Measurements from ENCODE around the gene SUN5. TPM values are rescaled to one million over a fixed set of nuclear protein-coding genes. Genes with fewer than 3 reads are reported as not detected.

Gene SUN5
- total and polyA plus RNA-seq, 4 donors: not detected

DNA sequence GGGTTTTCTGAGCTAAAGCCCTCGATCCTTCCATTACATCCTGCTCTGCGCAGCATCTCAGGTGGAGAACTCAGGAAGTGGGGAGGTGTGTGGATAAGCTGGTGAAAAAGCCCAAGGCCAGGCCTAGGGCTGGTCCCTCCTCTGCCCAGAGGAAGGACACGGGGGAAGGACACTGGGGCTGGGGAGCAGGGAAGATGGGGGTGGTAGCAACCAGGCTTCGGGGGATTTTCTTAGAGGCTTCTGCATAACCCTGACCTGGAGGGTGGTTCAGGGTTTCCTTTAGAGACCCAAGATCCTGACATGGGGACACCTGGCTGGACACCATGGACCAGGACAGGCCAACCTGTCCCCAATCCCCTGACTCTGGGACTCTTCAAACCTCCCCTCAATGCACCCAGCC, 37.9 kb downstream of the SUN5 start:
- no peak overlapping the region for H3K27ac ChIP-seq (ENCODE audit: low read depth in 1 of 2, low read length in 1 of 2)
- no peak for DNase-seq

DNA sequence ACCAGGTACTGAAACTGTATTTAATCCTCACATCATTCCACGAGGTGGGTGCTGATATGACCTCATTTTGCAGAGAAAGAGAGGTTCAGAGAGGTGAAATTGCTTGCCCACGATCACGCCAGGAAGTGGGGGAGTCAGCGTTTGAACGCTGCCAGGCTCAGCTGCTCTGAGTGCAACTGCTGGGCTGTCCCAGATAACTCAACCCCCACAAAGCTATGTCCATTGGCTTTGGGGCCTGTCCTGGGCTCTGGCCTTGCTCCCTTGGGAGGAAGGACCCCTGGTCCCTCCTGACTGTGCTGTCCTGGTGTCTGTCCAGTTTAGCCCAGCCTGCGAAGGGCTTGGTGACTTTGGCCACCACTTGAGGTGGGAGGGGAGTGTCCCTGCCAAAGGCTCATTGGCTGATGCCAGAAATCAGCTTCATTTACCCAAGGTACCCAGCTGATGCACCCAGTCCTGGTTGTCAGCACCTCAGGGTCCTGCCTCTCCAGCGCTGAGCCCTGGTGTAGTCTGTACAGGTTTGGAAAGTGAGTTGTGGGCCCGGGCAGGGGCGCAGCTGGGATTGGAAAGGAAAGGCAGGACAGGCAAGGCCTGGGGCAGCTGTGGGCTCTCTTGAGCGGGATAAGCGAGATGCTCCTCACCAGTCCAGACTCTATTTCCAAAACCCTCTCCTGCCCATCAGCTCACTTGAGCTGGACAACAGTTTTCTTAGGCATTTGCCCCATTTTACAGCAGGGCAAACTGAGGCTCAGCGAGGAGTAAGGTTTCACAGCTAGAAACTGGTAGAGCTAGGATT, 38.5 kb downstream of the SUN5 start:
- DNase-seq (no peak), ATAC-seq (ENCODE audit: insufficient read depth, low FRiP score) (no peak)
- H3K27me3 ChIP-seq (ENCODE audit: control insufficient read depth in 3 of 3, insufficient read depth in 3 of 3, low read length in 2 of 3): no peaks in the 10 kb centered on the region
- peaks cover 0 to 3% (median 0%) of the 10 kb centered on the region in 4 donors for H3K9me3 ChIP-seq (ENCODE audit: control insufficient read depth in 4 of 4, insufficient read depth in 3 of 4, low read length in 3 of 4)
- no peak overlapping the region for H3K9ac ChIP-seq (ENCODE audit: insufficient read depth in 1 of 2, low read length in 2 of 2)
- TF ChIP-seq, protein P1, sequence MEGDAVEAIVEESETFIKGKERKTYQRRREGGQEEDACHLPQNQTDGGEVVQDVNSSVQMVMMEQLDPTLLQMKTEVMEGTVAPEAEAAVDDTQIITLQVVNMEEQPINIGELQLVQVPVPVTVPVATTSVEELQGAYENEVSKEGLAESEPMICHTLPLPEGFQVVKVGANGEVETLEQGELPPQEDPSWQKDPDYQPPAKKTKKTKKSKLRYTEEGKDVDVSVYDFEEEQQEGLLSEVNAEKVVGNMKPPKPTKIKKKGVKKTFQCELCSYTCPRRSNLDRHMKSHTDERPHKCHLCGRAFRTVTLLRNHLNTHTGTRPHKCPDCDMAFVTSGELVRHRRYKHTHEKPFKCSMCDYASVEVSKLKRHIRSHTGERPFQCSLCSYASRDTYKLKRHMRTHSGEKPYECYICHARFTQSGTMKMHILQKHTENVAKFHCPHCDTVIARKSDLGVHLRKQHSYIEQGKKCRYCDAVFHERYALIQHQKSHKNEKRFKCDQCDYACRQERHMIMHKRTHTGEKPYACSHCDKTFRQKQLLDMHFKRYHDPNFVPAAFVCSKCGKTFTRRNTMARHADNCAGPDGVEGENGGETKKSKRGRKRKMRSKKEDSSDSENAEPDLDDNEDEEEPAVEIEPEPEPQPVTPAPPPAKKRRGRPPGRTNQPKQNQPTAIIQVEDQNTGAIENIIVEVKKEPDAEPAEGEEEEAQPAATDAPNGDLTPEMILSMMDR (IDR thresholded peaks at IDR 0.05; ENCODE audit: control extremely low read depth, extremely low read depth): no peak
- H3K27ac ChIP-seq (ENCODE audit: low read depth in 1 of 2, low read length in 1 of 2): no peak overlapping the region
- no peaks in the 10 kb centered on the region for H3K36me3 ChIP-seq (ENCODE audit: control insufficient read depth in 4 of 4, insufficient read depth in 4 of 4, low read length in 4 of 4)
- 63 to 75% methylated on average over 12 of the region's 12 CpGs for whole genome bisulfite sequencing, 2 donors
- no peak overlapping the region for H3K4me3 ChIP-seq
- peaks cover 0 to 5% (median 2%) of the 10 kb centered on the region in 5 donors for H3K4me1 ChIP-seq (ENCODE audit: control insufficient read depth in 5 of 5, insufficient read depth in 5 of 5, low read length in 5 of 5)

More for the DNA sequence above, 37.9 kb downstream of the SUN5 start:
- Histone ChIP-seq H3K9ac (ENCODE audit: insufficient read depth in 1 of 2, low read length in 2 of 2) (no peak overlapping the region), H3K27me3 (ENCODE audit: control insufficient read depth in 3 of 3, insufficient read depth in 3 of 3, low read length in 2 of 3) (no peaks in the 10 kb centered on the region), H3K4me1 (ENCODE audit: control insufficient read depth in 5 of 5, insufficient read depth in 5 of 5, low read length in 5 of 5) (peaks cover 0 to 5% (median 2%) of the 10 kb centered on the region in 5 donors), H3K9me3 (ENCODE audit: control insufficient read depth in 4 of 4, insufficient read depth in 3 of 4, low read length in 3 of 4) (no peaks in the 10 kb centered on the region), H3K4me3 (no peak overlapping the region), H3K36me3 (ENCODE audit: control insufficient read depth in 4 of 4, insufficient read depth in 4 of 4, low read length in 4 of 4) (no peaks in the 10 kb centered on the region)
- no peak for ATAC-seq (ENCODE audit: insufficient read depth, low FRiP score)
- TF ChIP-seq, protein P1 (IDR thresholded peaks at IDR 0.05; ENCODE audit: control extremely low read depth, extremely low read depth): no peak
- WGBS, 2 donors: 85 to 98% methylated on average over 4 of the region's 4 CpGs

DNA sequence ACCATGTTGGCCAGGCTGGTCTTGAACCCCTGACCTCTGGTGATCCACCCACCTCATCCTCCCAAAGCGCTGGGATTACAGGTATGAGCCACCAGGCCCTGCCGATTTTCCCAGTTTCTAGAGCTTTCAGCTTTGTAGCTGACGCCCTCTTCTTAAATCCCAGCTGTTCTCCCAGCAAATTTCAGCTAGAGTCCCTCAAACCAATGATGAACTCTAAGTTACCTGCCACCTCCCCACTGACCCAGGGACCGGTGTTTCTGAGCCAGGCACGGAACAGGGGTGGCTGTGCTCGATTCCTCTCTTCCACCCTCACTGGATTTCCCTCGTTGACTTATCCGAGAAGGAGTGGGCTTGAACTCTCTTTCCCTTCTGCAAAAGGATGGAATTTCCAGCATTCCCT, 39.1 kb downstream of the SUN5 start:
- H3K27ac ChIP-seq (ENCODE audit: low read depth in 1 of 2, low read length in 1 of 2): no peak overlapping the region
- H3K4me3 ChIP-seq: no peak overlapping the region
- H3K9me3 ChIP-seq (ENCODE audit: control insufficient read depth in 4 of 4, insufficient read depth in 3 of 4, low read length in 3 of 4): peaks cover 0 to 3% (median 0%) of the 10 kb centered on the region in 4 donors
- ATAC-seq (ENCODE audit: insufficient read depth, low FRiP score): no peak
- H3K4me1 ChIP-seq (ENCODE audit: control insufficient read depth in 5 of 5, insufficient read depth in 5 of 5, low read length in 5 of 5): peaks cover 0 to 5% (median 0%) of the 10 kb centered on the region in 5 donors
- DNase-seq: no peak
- no peaks in the 10 kb centered on the region for H3K27me3 ChIP-seq (ENCODE audit: control insufficient read depth in 3 of 3, insufficient read depth in 3 of 3, low read length in 2 of 3)
- WGBS, 2 donors: 83 to 88% methylated on average over 8 of the region's 8 CpGs
- no peaks in the 10 kb centered on the region for H3K36me3 ChIP-seq (ENCODE audit: control insufficient read depth in 4 of 4, insufficient read depth in 4 of 4, low read length in 4 of 4)
- TF ChIP-seq, protein P1 (IDR thresholded peaks at IDR 0.05; ENCODE audit: control extremely low read depth, extremely low read depth): no peak
- no peak overlapping the region for H3K9ac ChIP-seq (ENCODE audit: insufficient read depth in 1 of 2, low read length in 2 of 2)
